Smooth muscle cell (in vitro differentiated cells): ENCODE results near the gene LRRC27. TPM values are rescaled to one million over a fixed set of nuclear protein-coding genes. Genes with fewer than 3 reads are reported as not detected.
"Not testable (repeated sequence)": the region's sequence is repeated elsewhere in the genome, so short reads cannot be mapped to it uniquely, and the experiment has no call there.

Experiments
- DNase-seq: peaks from one replicate; lab custom pipeline; 2025; ENCODE audit not compliant: unreplicated experiment; lab: John Stamatoyannopoulos, UW
- H2AFZ ChIP-seq: fragments of 200-600 bp; sonication (generic); 2 replicates; pipeline ENCODE4 v1.6.0; 2016; ENCODE audit warnings: antibody characterized with exemption, low read depth, mild to moderate bottlenecking
- H3F3A ChIP-seq: fragments of 200-600 bp; sonication (generic); 2 replicates; pipeline ENCODE4 v1.6.0; 2017; ENCODE audit warnings: antibody characterized with exemption, low read depth
- H3K27ac ChIP-seq: fragments of 200-600 bp; sonication (generic); 2 replicates; pipeline ENCODE4 v1.5.1; 2016; ENCODE audit warnings: low read depth, mild to moderate bottlenecking
- H3K27me3 ChIP-seq: fragments of 200-600 bp; sonication (generic); 2 replicates; pipeline ENCODE4 v1.6.1; 2016; ENCODE audit warnings: low read depth, mild to moderate bottlenecking
- H3K36me3 ChIP-seq: fragments of 200-600 bp; sonication (generic); 2 replicates; pipeline ENCODE4 v1.5.1; 2016; ENCODE audit warnings: low read depth
- H3K4me1 ChIP-seq: fragments of 200-600 bp; sonication (generic); 2 replicates; pipeline ENCODE4 v1.5.1; 2016; ENCODE audit warnings: low read depth
- H3K4me2 ChIP-seq: fragments of 200-600 bp; sonication (generic); 2 replicates; pipeline ENCODE4 v1.6.0; 2016; ENCODE audit warnings: mild to moderate bottlenecking
- H3K4me3 ChIP-seq: fragments of 200-600 bp; sonication (generic); 2 replicates; pipeline ENCODE4 v1.5.1; 2016; ENCODE audit warnings: mild to moderate bottlenecking
- H3K79me2 ChIP-seq: fragments of 200-600 bp; sonication (generic); 2 replicates; pipeline ENCODE4 v1.6.0; 2016; ENCODE audit warnings: low read depth, mild to moderate bottlenecking
- H3K9ac ChIP-seq: fragments of 200-600 bp; sonication (generic); 2 replicates; pipeline ENCODE4 v1.6.0; 2016; ENCODE audit warnings: low read depth
- H3K9me3 ChIP-seq: fragments of 200-600 bp; sonication (generic); replicated peaks from 2 replicates; pipeline ENCODE4 v1.5.1; 2016; ENCODE audit warnings: low read depth
- H4K20me1 ChIP-seq: fragments of 200-600 bp; sonication (generic); 2 replicates; pipeline ENCODE4 v1.6.0; 2016; ENCODE audit warnings: low read depth
- WGBS: methylation state at CpG from one replicate; pipeline ENCODE4 v1.1.7; 2016; ENCODE audit warnings: low lambda C conversion rate; 5-methylcytosine and 5-hydroxymethylcytosine counted together
- polyA plus RNA-seq: library from polyadenylated mRNA; unstranded; fragments of >200 nt; fragmentation: Nextera tagmentation; extraction: Ambion mirVana; gene quantifications from 2 replicates; pipeline ENCODE4 v1.2.1, GENCODE V29; 2016
- total RNA-seq: library from RNA; depleted of rRNA; stranded (reverse); fragments of >200 nt; gene quantifications from 2 replicates; pipeline ENCODE4 v1.2.3, GENCODE V29; 2014
- TF ChIP-seq, protein P1 (sequence below): fragments of 200-600 bp; sonication (generic); IDR thresholded peaks from 2 replicates; pipeline ENCODE4 v1.5.1; 2017; ENCODE audit warnings: borderline replicate concordance, mild to moderate bottlenecking, antibody characterized with exemption; ENCODE audit not compliant: insufficient read depth, poor library complexity, severe bottlenecking

LRRC27 gene
- total and polyA plus RNA-seq, 2 experiments from 2014 or later, result 7.6 to 11.5 TPM

DNA sequence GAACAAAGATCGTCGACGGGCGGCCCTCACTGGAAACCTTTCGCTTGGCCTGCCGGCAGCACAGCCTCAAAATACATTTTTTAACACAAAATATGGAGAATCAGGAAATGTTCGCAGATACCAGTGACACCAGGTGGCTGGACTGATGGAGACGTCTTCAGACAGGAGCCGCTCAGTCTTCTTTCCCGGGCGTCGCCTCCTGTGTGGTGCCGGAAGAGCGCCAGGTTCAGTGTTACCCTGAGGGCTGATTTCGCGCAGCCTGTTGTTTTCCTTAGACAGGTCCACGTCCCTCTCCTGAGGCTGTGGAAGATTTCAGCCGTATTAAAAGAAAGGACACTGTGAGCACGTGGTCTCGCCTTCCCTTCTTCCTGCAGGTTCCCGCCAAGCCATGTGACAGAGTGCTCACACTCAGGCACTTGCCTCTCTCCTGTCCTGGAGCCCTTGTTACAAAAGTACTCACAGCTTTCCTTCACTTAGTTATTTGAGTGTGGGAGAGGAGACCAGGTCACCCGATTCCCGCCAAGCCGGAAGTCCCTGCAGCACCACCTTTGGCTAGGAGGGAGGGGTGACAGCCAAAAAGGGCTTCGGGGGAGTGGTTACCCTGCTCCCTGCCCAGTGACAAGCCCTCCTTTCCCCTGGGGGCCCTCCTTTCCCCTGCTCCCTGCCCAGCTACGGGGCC lies 43.3 kb downstream of the LRRC27 start:
- DNase-seq, result no peak
- H4K20me1 ChIP-seq, result no peaks in the 10 kb centered on the region
- H3K79me2 ChIP-seq, result no peaks in the 10 kb centered on the region
- no peak overlapping the region for H2AFZ ChIP-seq
- H3K9me3 ChIP-seq, result no peaks in the 10 kb centered on the region
- H3K4me3 ChIP-seq, result no peak overlapping the region
- H3K9ac ChIP-seq, result no peak overlapping the region
- no peaks in the 10 kb centered on the region for H3K4me1 ChIP-seq
- TF ChIP-seq, protein P1, sequence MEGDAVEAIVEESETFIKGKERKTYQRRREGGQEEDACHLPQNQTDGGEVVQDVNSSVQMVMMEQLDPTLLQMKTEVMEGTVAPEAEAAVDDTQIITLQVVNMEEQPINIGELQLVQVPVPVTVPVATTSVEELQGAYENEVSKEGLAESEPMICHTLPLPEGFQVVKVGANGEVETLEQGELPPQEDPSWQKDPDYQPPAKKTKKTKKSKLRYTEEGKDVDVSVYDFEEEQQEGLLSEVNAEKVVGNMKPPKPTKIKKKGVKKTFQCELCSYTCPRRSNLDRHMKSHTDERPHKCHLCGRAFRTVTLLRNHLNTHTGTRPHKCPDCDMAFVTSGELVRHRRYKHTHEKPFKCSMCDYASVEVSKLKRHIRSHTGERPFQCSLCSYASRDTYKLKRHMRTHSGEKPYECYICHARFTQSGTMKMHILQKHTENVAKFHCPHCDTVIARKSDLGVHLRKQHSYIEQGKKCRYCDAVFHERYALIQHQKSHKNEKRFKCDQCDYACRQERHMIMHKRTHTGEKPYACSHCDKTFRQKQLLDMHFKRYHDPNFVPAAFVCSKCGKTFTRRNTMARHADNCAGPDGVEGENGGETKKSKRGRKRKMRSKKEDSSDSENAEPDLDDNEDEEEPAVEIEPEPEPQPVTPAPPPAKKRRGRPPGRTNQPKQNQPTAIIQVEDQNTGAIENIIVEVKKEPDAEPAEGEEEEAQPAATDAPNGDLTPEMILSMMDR, result no peak
- H3K4me2 ChIP-seq, result no peak overlapping the region
- no peak overlapping the region for H3K27ac ChIP-seq
- no peaks in the 10 kb centered on the region for H3F3A ChIP-seq
- 76% methylated on average over 26 of the region's 26 CpGs for WGBS
- no peaks in the 10 kb centered on the region for H3K36me3 ChIP-seq
- no peaks in the 10 kb centered on the region for H3K27me3 ChIP-seq

DNA sequence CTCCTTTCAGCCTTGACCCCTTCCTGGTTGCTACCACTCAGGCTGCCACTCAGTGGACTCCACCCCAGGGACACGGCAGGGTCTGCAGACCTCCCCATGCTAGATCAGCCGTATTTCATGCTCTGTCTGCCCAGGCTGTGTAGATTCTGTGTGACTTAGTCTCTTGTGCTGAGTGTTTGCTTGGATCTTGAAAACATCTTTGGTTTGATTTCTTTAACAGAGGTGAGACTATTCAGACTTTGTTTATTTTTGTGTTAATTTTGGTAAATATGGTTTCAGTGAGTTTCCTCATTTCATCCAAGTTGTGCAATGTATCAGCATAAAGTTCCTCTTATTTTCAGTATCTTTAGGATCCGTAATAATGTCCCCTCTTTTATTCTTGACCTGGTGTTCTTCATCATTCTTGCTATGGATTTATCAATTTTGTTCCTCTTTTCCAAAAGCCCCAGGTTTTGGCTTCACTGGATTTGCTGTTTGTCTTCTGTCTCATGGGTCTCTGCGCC lies 43.9 kb downstream of the LRRC27 start:
- WGBS, result 89% methylated on average over 4 of the region's 4 CpGs
- H3K9ac ChIP-seq, result no peak overlapping the region

DNA sequence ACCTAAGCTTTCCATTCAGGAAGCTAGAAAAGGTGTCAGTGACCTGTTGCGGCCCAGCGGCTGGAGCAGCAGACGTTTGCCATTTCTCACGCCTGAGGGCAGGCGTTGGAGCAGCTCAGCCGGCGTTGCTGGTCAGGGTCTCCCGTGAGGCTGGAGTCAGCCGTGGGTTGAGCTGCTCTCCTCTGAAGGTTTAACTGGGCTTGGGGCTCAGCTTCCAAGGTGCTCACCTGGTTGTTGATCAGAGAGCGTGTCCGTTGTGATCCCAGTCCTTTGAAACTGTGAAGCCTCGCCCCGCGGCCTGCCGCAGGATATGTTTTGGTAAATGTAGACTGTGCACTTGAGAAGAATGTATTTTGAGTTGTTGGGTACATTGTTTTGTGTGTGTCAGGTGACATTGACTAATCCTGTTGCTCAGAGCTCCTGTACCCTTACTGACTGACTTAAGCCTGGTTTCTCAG lies 44.4 kb downstream of the LRRC27 start:
- Histone ChIP-seq H3K4me1 (no peaks in the 10 kb centered on the region), H3K9ac (no peak overlapping the region), H3K27ac (no peak overlapping the region), H3K4me2 (no peak overlapping the region), H3K27me3 (no peaks in the 10 kb centered on the region), H3K4me3 (no peak overlapping the region), H3K79me2 (no peaks in the 10 kb centered on the region), H3F3A (no peaks in the 10 kb centered on the region), H2AFZ (no peak overlapping the region), H3K36me3 (no peaks in the 10 kb centered on the region), H3K9me3 (no peaks in the 10 kb centered on the region), H4K20me1 (no peaks in the 10 kb centered on the region)
- DNase-seq, result no peak
- TF ChIP-seq, protein P1, result no peak
- WGBS, result 83% methylated on average over 15 of the region's 15 CpGs

More for the DNA sequence above, 43.9 kb downstream of the LRRC27 start:
- no peaks in the 10 kb centered on the region for H4K20me1 ChIP-seq
- H3K27ac ChIP-seq, result no peak overlapping the region
- no peaks in the 10 kb centered on the region for H3K27me3 ChIP-seq
- H2AFZ ChIP-seq, result no peak overlapping the region
- H3K36me3 ChIP-seq, result no peaks in the 10 kb centered on the region
- no peaks in the 10 kb centered on the region for H3K79me2 ChIP-seq
- H3F3A ChIP-seq, result no peaks in the 10 kb centered on the region
- TF ChIP-seq, protein P1, result no peak
- no peak overlapping the region for H3K4me3 ChIP-seq
- no peak for DNase-seq
- no peaks in the 10 kb centered on the region for H3K4me1 ChIP-seq
- H3K9me3 ChIP-seq, result no peaks in the 10 kb centered on the region
- no peak overlapping the region for H3K4me2 ChIP-seq

GRCh38 chr10:132377326-132377725 lies 45.3 kb downstream of the LRRC27 start:
- Histone ChIP-seq H3K36me3 (no peaks in the 10 kb centered on the region), H3K4me3 (no peak overlapping the region), H2AFZ (no peak overlapping the region), H3K9ac (no peak overlapping the region), H3F3A (no peaks in the 10 kb centered on the region), H3K27ac (no peak overlapping the region), H3K27me3 (no peaks in the 10 kb centered on the region), H3K9me3 (no peaks in the 10 kb centered on the region), H3K79me2 (no peaks in the 10 kb centered on the region), H3K4me1 (no peaks in the 10 kb centered on the region), H4K20me1 (no peaks in the 10 kb centered on the region), H3K4me2 (no peak overlapping the region)
- TF ChIP-seq, protein P1, result no peak
- 95% methylated on average over 7 of the region's 7 CpGs for WGBS
- DNase-seq, result no peak

GRCh38 chr10:132379026-132379425 lies 47.0 kb downstream of the LRRC27 start:
- H3K27me3 ChIP-seq, H4K20me1 ChIP-seq, H3K9me3 ChIP-seq, H3K36me3 ChIP-seq, H3F3A ChIP-seq, H2AFZ ChIP-seq, H3K27ac ChIP-seq, DNase-seq, H3K4me2 ChIP-seq, H3K4me1 ChIP-seq, H3K4me3 ChIP-seq, H3K79me2 ChIP-seq, H3K9ac ChIP-seq: not testable (repeated sequence)
- 82% methylated on average over 16 of the region's 16 CpGs for WGBS
